GM18907 (cell line): ENCODE data around the gene PA2G4.
"Not testable (repeated sequence)": the region's sequence is repeated elsewhere in the genome, so short reads cannot be mapped to it uniquely, and the experiment has no call there.

Source experiments
- ATAC-seq: cut with Tn5 transposase; IDR thresholded peaks from one replicate; pipeline ENCODE4 v1.9.1; 2021; ENCODE audit warnings: mild to moderate bottlenecking, moderate library complexity; ENCODE audit not compliant: unreplicated experiment

The PA2G4 gene

GRCh38 chr12:56104109-56104814, at the start of gene PA2G4:
PA2G4 (plus strand) TSS chr12:56104559; CDS start chr12:56104738, 179 bp downstream.
- peak; percentile 94 for ATAC-seq

DNA sequence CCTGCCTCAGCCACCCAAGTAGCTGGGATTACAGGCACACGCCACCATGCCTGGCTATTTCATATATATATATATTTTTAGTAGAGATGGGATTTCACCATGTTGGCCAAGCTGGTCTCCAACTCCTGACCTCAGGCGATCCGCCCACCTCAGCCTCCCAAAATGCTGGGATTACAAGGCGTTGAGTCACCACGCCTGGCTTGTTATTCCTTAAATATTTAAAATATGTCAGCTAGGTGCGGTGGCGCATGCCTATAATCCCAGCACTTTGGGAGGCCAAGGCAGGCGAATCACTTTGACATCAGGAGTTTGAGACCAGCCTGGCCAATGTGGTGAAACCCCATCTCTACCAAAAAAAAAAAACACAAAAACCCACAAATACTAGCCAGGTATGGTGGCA, 44.4 kb upstream of the PA2G4 start:
- ATAC-seq, result not testable (repeated sequence)

DNA sequence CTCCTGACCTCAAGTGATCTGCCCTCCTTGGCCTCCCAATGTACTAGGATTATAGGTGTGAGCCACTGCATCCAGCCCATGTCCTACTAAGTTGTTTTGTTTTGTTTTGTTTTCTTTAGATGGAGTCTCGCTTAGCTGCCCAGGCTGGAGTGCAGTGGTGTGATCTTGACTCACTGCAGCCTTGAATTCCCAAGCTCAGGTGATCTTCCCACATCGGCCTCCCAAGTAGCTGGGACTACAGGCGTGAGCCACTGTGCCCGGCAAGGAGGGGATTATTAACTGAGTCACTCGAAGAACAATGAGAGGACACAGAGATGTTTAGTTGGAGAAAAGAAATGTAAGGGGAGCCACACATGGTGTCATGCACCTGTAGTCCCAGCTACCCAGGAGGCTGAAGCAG, 42.4 kb upstream of the PA2G4 start:
- ATAC-seq, result no peak

GRCh38 chr12:56062996-56063395, 41.4 kb upstream of the PA2G4 start:
- no peak for ATAC-seq

DNA sequence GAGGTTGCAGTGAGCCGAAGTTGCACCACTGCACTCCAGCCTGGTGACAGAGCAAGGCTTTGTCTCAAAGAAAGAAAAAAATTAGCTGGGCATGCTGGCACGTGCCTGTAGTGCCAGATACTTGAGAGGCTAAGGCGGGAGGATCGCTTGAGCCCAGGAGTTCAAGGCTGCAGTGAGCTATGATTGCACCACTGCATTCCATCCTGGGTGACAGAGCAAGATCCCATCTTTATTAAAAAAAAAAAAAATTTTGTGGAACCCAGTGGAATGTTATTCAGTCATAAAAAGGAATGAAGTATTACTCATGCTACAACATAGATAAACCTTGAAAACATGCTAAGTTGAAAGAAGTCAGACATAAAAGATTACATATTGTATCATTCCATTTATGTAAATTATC, 32.7 kb upstream of the PA2G4 start:
- no peak for ATAC-seq

GRCh38 chr12:56074396-56074795, 30.0 kb upstream of the PA2G4 start:
- ATAC-seq, result no peak

- not testable (repeated sequence) for ATAC-seq
Observed at GRCh38 chr12:56077966-56078365, 26.4 kb upstream of the PA2G4 start.

DNA sequence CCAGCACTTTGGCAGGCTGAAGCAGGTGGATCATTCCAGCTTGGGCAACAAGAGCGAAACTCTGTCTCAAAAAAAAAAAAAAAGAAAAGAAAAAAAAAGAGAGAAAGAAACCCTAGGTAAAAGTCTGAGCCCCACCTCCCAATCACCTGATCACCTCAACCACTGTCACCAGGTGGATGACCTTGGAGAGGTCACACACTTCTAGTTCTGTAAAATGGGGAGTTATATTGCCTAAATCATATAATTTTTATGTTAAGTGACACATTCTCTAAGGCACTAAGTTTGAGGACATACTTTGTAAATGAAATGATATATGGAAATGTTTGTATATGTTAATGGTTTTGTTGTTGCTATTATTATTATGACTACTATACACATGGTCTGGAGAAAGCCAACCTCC, 25.9 kb upstream of the PA2G4 start:
- ATAC-seq, result no peak

DNA sequence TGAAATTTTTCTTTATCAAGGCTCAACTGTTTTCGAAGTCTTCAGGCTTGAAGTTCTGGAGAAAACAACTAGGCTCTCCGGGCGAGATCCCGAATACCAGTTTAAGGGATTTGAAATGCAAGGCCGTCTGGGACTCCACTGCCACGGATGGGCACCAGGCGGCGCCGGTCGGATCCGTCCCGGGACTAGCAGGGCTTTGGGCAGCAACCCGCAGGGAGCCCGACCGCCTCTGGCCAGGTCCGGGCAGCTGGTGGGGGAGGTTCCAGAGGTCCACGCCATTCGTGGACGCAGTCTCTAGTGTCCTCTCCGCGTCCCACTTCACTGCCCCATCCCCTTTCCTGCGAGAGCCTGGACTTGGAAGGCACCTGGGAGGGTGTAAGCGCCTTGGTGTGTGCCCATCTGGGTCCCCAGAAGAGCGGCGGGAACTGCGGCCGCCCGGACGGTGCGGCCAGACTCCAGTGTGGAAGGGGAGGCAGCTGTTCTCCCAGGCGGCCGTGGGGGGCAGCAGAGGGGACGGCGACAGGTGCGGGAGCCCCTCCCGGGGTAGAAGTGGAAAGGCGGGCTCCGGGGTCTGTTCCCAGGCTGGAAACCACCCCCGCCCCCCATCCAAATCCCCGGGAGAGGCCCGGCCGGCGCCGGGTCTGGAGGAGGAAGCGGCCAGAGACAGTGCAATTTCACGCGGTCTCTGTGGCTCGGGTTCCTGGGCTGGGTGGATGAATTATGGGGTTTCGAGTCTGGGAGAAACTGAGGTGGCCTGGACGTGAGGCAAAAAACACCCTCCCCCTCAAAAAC, 25.2 kb upstream of the PA2G4 start:
- ATAC-seq, result peak; percentile 54

DNA sequence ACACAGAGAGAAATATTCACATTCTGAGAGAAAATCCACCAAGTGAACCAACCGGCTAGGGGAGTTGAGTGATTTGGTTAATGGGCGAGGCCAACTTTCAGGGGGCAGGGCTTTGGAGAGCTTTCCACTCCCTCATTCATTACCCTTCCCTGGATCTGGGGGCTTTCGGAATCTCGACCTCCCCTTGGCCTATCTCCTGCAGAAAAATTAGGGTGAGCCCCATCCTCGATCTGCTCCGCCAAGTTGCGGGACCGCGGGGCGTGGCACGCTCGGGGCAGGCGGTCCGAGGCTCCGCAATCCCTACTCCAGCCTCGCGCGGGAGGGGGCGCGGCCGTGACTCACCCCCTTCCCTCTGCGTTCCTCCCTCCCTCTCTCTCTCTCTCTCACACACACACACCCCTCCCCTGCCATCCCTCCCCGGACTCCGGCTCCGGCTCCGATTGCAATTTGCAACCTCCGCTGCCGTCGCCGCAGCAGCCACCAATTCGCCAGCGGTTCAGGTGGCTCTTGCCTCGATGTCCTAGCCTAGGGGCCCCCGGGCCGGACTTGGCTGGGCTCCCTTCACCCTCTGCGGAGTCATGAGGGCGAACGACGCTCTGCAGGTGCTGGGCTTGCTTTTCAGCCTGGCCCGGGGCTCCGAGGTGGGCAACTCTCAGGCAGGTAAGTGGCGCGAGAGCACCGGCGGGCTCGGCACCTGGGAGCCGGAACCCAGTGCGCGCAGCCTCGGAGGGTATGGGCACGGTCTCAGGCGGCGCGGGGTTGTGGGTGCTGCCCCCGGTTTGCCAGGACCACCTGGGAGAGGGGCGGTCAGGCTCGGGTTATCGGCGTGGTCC, 24.4 kb upstream of the PA2G4 start, which contains the start of gene ERBB3:
Gene ERBB3 (plus strand): TSS at position 443 of the 833 bp plus-strand sequence. CDS start 136 bp downstream, at position 579.
- ATAC-seq, result no peak

- no peak for ATAC-seq
Observed at GRCh38 chr12:56080556-56081138, 23.7 kb upstream of the PA2G4 start.

- no peak for ATAC-seq
Observed at GRCh38 chr12:56081393-56082347, 22.7 kb upstream of the PA2G4 start.

DNA sequence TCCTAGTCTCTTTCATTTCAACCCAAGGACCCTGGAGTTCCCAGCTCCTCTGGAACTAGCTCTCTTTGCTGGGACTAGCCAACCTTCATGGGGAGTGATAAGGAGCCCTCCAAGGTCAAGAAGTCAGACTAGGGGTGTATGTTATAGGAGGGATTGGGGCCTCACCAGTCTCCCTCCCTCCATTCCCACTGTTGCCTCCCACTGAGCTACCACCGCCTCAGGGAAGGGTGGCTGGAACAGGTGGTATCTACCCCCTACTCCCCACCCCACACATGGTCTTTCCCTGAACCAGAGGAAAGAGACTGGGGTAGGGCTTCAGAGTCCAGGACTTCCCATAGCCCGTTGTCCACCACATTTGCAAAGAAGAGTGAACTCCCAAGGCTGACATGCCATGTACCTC, 22.0 kb upstream of the PA2G4 start:
- ATAC-seq, result no peak

GRCh38 chr12:56082967-56083366, 21.4 kb upstream of the PA2G4 start:
- ATAC-seq, result no peak

DNA sequence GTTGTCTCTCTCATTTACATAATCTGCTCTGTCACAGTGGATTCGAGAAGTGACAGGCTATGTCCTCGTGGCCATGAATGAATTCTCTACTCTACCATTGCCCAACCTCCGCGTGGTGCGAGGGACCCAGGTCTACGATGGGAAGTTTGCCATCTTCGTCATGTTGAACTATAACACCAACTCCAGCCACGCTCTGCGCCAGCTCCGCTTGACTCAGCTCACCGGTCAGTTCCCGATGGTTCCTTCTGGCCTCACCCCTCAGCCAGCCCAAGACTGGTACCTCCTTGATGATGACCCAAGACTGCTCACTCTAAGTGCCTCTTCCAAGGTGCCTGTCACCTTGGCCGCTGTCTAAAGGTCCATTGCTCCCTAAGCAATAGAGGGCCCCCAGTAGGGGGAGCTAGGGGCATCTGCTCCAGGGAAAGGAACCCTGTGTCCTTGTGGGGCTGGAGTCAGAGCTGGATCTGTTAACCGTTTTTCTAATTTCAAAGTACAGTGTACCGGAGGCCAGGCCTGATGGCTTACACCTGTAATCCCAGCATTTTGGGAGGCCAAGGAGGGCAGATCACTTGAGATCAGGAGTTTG, 19.3 kb upstream of the PA2G4 start:
- no peak for ATAC-seq

DNA sequence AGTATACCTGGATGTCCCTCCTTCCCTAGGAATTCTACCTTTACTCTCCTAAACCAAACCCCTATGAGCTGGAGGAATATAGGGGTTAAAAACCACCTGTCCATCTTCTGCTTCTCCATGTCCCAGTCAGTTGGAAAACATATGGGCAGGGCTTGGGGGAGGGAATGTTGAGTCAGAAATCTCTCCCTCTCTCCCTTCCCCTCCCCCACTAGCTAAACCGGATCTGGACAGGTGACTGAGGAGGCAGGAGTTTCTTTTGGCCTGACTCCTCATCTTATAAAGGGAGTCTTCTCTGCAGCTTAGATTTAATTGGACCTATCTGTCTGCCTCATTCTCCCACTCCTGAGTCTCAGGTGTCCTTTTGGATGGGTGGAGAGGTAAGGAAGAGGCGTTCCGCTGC, 18.3 kb upstream of the PA2G4 start:
- no peak for ATAC-seq

DNA sequence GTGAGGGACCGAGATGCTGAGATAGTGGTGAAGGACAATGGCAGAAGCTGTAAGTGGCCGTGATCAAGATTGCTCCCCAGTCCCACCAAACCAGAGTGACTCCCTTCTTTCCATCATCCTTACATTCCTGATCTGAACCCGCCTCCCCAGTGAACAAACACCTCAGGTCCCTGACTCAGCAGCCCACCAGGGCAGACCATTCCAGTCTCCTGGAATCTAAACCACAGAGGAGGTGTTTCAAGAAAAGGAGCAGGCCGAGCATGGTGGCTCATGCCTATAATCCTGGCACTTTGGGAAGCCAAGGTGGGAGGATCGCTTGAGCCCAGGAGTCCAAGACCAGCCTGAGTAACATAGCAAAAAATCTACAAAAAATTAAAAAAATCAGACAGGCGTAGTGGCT, 17.8 kb upstream of the PA2G4 start:
- no peak for ATAC-seq

DNA sequence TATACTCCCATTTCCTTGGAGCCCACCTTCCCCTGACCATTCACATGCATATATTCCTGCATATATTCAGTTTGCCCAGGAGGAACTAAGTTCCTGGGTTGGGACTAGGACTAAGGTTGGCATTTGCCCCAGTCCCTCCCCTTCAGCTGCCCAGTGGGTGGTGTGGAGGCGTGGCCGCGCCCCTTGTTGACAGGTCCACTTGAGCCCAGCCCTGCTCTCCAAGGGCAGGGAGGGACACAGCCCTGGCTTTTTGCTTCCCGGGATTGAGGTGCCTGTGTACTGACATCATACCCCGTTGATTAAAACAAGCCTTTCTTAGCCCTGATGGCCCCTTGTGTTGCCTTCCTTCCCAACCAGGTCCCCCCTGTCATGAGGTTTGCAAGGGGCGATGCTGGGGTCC, 17.1 kb upstream of the PA2G4 start:
- no peak for ATAC-seq

GRCh38 chr12:56097738-56098137, 6.6 kb upstream of the PA2G4 start:
- ATAC-seq, result no peak
